Measurements from ENCODE around the gene OR52J3.

Gene OR52J3

GRCh38 chr11:5059391-5059790 lies 13.1 kb downstream of the OR52J3 start, which contains the start of gene OR52E2:
OR52E2 (minus strand) TSS chr11:5059627; CDS start chr11:5059627, 0 bp downstream.
- in situ Hi-C loops (cut with MboI; ENCODE audit: low pct_unique_long_range_greater_than_20kb, low sequenced_read_pairs, unreplicated experiment), result no loop called here
- no peak for DNase-seq (ENCODE audit: low spot score)
- TF ChIP-seq, protein P1, sequence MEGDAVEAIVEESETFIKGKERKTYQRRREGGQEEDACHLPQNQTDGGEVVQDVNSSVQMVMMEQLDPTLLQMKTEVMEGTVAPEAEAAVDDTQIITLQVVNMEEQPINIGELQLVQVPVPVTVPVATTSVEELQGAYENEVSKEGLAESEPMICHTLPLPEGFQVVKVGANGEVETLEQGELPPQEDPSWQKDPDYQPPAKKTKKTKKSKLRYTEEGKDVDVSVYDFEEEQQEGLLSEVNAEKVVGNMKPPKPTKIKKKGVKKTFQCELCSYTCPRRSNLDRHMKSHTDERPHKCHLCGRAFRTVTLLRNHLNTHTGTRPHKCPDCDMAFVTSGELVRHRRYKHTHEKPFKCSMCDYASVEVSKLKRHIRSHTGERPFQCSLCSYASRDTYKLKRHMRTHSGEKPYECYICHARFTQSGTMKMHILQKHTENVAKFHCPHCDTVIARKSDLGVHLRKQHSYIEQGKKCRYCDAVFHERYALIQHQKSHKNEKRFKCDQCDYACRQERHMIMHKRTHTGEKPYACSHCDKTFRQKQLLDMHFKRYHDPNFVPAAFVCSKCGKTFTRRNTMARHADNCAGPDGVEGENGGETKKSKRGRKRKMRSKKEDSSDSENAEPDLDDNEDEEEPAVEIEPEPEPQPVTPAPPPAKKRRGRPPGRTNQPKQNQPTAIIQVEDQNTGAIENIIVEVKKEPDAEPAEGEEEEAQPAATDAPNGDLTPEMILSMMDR (IDR thresholded peaks at IDR 0.05; ENCODE audit: extremely low read depth, insufficient read depth, missing control alignments), result no peak

DNA sequence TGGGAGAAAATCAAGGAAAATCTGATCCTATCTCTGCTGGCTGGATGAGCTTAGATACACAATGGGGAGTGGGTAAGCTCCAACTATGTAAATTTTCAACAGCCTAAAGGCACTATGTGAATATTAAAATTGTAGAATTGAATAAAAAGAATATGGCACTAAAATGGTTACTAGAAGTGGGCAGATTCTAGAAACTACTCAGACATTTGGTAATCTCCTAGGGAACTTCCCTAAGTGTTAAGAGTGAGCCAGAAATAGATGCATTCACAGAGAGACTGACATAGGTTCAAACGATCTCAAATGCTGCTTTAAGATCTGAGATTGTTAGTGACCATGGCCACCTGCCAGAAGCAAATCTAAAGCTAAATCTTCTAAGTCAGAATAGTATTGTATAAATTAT lies 18.7 kb downstream of the OR52J3 start:
- in situ Hi-C loops (cut with MboI; ENCODE audit: low pct_unique_long_range_greater_than_20kb, low sequenced_read_pairs, unreplicated experiment), result no loop called here
- TF ChIP-seq, protein P1 (IDR thresholded peaks at IDR 0.05; ENCODE audit: extremely low read depth, insufficient read depth, missing control alignments), result no peak
- peak; percentile 3 for DNase-seq (ENCODE audit: low spot score)

GRCh38 chr11:5069272-5069671 lies 22.9 kb downstream of the OR52J3 start, which contains the start of gene OR52E1:
OR52E1 (plus strand) TSS chr11:5069572.
- TF ChIP-seq, protein P1 (IDR thresholded peaks at IDR 0.05; ENCODE audit: extremely low read depth, insufficient read depth, missing control alignments), result no peak
- no peak for DNase-seq (ENCODE audit: low spot score)
- in situ Hi-C loops (cut with MboI; ENCODE audit: low pct_unique_long_range_greater_than_20kb, low sequenced_read_pairs, unreplicated experiment), result no loop called here

DNA sequence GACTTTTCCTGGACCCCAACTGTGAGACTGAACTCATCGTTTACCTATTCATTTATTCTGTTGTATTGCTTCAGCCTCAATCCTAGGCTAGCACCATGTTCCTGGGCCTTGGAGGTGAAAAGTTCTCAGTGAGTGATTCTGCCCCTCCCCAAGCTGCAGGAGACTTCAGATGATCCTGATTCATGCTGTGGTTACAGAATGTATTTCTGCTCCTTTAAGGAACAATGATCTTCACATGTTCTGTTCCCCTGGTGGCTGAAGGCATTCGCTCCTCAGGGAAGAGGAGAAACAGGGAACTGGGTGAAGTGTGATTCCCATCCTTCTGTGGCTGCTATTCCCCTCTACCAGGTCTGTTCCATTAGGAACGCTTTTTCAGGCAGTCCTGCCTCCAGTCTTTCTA lies 25.5 kb downstream of the OR52J3 start:
- no peak for DNase-seq (ENCODE audit: low spot score)
- in situ Hi-C loops (cut with MboI; ENCODE audit: low pct_unique_long_range_greater_than_20kb, low sequenced_read_pairs, unreplicated experiment), result no loop called here

DNA sequence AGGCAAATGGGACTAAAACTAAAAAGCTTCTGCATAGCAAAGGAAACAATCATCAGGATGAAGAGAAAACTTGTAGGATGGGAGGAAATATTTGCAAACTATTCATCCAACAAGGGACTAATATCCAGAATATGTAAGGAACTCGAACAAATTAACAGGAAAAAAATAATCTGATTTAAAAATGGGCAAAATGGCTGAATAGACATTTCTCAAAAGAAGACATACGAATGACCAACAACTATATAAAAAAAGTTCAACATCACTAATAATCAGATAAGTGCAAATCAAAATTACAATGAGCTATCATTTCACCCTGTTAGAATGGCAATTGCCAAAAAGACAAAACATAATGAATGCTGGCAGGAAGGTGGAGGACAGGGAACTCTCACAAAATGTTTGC lies 35.1 kb downstream of the OR52J3 start:
- in situ Hi-C loops (cut with MboI; ENCODE audit: low pct_unique_long_range_greater_than_20kb, low sequenced_read_pairs, unreplicated experiment), result no loop called here
- TF ChIP-seq, protein P1 (IDR thresholded peaks at IDR 0.05; ENCODE audit: extremely low read depth, insufficient read depth, missing control alignments), result no peak
- DNase-seq (ENCODE audit: low spot score), result no peak

More for the DNA sequence above, 25.5 kb downstream of the OR52J3 start:
- TF ChIP-seq, protein P1 (IDR thresholded peaks at IDR 0.05; ENCODE audit: extremely low read depth, insufficient read depth, missing control alignments), result no peak

DNA sequence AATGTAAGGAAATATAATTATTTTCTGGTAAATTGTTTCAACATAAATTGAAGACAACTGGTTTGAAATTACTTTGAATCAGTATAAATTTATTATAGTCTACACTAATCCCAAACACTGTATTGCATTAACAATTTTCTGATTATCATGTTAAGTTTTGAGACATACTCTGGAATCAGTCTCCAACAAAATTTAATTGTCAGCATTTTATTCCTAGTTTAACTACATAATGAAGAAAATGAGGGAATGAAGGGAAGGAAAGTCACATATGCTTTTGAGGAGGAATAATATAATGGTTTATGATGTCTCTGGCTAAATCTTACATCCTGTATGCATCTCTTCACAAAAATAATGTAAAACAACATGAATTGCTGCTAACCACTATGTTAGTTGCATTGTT lies 37.3 kb downstream of the OR52J3 start:
- in situ Hi-C loops (cut with MboI; ENCODE audit: low pct_unique_long_range_greater_than_20kb, low sequenced_read_pairs, unreplicated experiment), result no loop called here
- DNase-seq (ENCODE audit: low spot score), result no peak
- TF ChIP-seq, protein P1 (IDR thresholded peaks at IDR 0.05; ENCODE audit: extremely low read depth, insufficient read depth, missing control alignments), result no peak

DNA sequence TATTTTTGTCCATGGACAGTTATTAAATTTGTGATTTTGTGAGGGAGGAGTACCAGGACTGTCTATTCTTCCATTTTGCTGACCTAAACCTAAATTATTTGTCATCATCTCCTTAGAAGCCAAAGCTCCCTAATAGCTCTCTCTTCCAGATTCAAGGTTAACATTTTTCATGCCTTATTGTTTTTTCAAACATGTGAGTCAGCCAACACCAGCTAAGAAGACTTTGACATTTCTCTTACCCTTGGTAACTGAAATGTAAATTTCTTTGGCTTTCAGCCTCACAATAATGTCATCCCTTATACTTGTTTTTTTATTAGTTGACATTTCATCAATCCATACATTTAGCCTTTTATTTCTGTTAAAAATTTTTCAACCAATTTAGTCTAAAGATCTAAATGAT lies 42.2 kb downstream of the OR52J3 start:
- TF ChIP-seq, protein P1 (IDR thresholded peaks at IDR 0.05; ENCODE audit: extremely low read depth, insufficient read depth, missing control alignments), result no peak
- DNase-seq (ENCODE audit: low spot score), result no peak
- in situ Hi-C loops (cut with MboI; ENCODE audit: low pct_unique_long_range_greater_than_20kb, low sequenced_read_pairs, unreplicated experiment), result no loop called here

Measured in GM13977 (cell line).